GM12891 (cell line): ENCODE measurements around the gene NPY.

Experiments
- POLR2A ChIP-seq: IDR thresholded peaks from 2 replicates; pipeline ENCODE4 v1.6.1; 2011; ENCODE audit warnings: low read depth, low read length, control low read depth
- POLR2AphosphoS5 ChIP-seq: IDR thresholded peaks from 2 replicates; pipeline ENCODE4 v1.6.1; 2011; ENCODE audit warnings: low read depth, low read length, control low read depth
- POU2F2 ChIP-seq: IDR thresholded peaks from 2 replicates; pipeline ENCODE4 v1.6.1; 2011; ENCODE audit warnings: low read depth, mild to moderate bottlenecking, control low read depth, low read length, moderate library complexity
- TAF1 ChIP-seq: IDR thresholded peaks from 2 replicates; pipeline ENCODE4 v1.6.1; 2011; ENCODE audit warnings: low read depth, low read length, control low read depth

GRCh38 chr7:24336461-24336860 lies 52.5 kb downstream of the NPY start:
- TF ChIP-seq POLR2AphosphoS5 (no peak), POLR2A (no peak), TAF1 (no peak), POU2F2 (no peak)
